NCI-H510A (cell line): ENCODE data around the gene PPIE.

ENCODE experiments used
- DNase-seq: peaks from one replicate; lab custom pipeline; 2025; lab: John Stamatoyannopoulos, UW

Gene PPIE

GRCh38 chr1:39805385-39805784, 66.7 kb downstream of the PPIE start:
- no peak for DNase-seq

- DNase-seq, result no peak
These were observed 70.3 kb downstream of the PPIE start for GRCh38 chr1:39808784-39809517.

- no peak for DNase-seq
These were observed 74.2 kb downstream of the PPIE start for GRCh38 chr1:39812913-39813312.
